ENCODE results near the gene KIAA1671.
"Not testable (repeated sequence)": the region's sequence is repeated elsewhere in the genome, so short reads cannot be mapped to it uniquely, and the experiment has no call there.

The KIAA1671 gene

DNA sequence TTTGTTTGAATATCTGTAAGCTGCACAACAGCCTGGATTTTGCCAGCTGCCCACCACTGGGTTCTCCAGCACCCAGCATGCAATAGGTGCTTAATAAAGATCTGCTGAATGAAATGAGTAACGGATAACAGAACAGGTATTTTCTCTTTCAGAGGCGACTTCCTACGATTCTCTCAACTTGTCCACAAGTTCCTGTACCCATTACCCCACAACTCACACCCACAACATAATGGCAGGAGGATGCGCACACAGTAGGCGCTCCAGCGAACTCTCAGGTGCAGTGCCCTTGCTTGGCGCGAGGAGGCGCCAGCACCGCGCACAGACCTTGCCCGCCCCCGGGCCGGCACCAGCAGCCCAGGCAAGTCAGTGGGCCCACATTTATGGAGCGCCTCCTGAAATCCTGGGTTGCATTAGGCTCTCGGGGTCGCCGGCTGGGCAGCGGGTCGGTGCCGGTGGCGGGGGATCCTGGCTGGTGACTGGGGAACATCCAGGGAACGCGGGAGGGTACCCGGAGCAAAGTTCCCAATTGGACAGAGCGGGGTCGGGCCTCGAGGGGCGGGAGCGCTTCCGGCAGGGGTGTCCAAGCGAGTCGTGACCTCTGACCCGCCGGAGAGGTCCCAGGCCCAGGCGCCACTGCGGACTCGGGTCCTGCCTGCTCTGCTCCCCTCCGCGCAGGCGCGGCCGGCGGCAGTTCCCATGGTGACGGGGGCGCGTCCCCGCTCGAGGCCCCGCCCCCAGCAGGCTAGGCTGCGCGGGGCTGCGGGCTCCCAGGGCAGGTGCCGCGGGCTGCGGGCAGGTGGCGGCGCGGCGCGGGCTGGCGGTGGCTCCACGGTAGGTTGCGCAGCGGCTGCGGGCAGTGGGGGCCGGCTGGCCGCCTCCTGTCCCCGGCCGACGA lies at the start of gene KIAA1671:
Gene KIAA1671, plus strand, starts transcription at position 775 of the 895 bp plus-strand sequence. CDS start 75,284 bp downstream, outside the sequence.
- Mint-ChIP-seq H3K4me1 (ENCODE audit: low read depth) (peaks cover 13% of the 10 kb centered on the region), H3K27ac (peak within 1 kb of the TSS; percentile 56), H3K9me3 (no peaks in the 10 kb centered on the region), H3K36me3 (ENCODE audit: low read depth) (no peaks in the 10 kb centered on the region), H3K27me3 (peaks cover 61% of the 10 kb centered on the region), H3K4me3 (peak within 1 kb of the TSS; percentile 82)
- intact Hi-C loops (cut with micrococcal nuclease), result loop anchor here (1.0 kb wide), 1 partner anchor 96 kb away; no protein-coding TSS in a partner anchor

DNA sequence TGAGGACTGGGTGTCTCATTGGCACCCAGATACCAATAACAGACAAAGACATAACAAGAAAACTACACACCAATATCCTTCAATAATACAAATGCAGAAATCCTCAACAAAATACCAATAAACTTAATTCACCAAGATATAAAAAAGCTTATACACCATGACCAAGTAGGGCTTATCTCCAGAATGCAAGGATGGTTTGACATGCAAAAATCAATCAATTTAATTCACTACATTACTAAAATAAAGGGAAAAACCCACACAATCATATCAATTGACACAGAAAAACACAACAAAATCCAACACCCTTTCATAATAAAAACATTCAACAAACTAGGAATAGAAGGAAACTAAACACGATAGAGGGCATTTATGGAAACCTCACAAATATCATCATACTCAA lies 46.6 kb upstream of the KIAA1671 start:
- Mint-ChIP-seq H3K4me3 (no peak overlapping the region), H3K27me3 (no peaks in the 10 kb centered on the region), H3K4me1 (ENCODE audit: low read depth) (no peaks in the 10 kb centered on the region), H3K36me3 (ENCODE audit: low read depth) (no peaks in the 10 kb centered on the region), H3K27ac (no peak overlapping the region), H3K9me3 (peaks cover 23% of the 10 kb centered on the region)
- intact Hi-C loops (cut with micrococcal nuclease), result no loop called here

DNA sequence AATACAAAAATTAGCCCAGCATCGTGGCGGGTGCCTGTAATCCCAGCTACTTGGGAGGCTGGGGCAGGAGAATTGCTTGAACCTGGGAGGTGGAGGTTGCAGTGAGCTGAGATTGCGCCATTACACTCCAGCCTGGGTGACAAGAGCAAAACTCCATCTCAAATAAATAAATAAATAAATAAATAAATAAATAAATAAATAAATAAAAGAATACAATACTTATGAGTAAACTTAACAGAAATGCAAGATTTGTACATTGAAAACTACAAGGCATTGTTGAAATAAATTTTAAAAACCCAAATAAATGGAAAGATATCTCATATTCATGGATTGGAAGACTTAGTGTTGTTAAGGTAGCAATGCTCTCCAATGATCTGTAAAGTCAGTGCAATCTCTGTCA lies 45.4 kb upstream of the KIAA1671 start:
- not testable (repeated sequence) for H3K36me3 Mint-ChIP-seq (ENCODE audit: low read depth); H3K27ac Mint-ChIP-seq

DNA sequence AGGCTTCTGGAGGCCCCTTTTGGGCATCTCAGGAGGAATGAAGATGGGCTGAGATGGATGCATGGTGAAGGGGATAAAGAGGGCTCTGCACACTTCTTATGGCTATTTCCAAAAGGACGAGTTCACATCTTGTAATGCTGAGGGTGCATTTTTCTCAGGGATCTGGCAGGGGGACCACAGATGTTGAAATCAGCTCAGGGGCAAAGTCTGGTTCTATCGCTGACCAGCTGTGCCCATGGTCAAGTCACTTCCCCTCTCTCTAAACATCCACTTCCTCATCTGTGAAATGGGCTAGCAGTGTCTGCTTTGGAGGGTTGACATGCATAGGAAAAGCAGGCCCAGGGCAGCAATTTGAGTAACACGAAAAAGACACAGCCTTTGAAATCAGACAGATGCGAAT lies 32.5 kb upstream of the KIAA1671 start:
- Mint-ChIP-seq H3K27me3 (no peaks in the 10 kb centered on the region), H3K9me3 (no peaks in the 10 kb centered on the region), H3K4me3 (no peak overlapping the region), H3K27ac (no peak overlapping the region), H3K36me3 (ENCODE audit: low read depth) (no peaks in the 10 kb centered on the region), H3K4me1 (ENCODE audit: low read depth) (no peaks in the 10 kb centered on the region)
- intact Hi-C loops (cut with micrococcal nuclease), result no loop called here

More for the DNA sequence above, 45.4 kb upstream of the KIAA1671 start:
- H3K27me3 Mint-ChIP-seq; H3K4me3 Mint-ChIP-seq; intact Hi-C loops (cut with micrococcal nuclease); H3K4me1 Mint-ChIP-seq (ENCODE audit: low read depth): not testable (repeated sequence)
- H3K9me3 Mint-ChIP-seq, result peaks cover 23% of the 10 kb centered on the region

DNA sequence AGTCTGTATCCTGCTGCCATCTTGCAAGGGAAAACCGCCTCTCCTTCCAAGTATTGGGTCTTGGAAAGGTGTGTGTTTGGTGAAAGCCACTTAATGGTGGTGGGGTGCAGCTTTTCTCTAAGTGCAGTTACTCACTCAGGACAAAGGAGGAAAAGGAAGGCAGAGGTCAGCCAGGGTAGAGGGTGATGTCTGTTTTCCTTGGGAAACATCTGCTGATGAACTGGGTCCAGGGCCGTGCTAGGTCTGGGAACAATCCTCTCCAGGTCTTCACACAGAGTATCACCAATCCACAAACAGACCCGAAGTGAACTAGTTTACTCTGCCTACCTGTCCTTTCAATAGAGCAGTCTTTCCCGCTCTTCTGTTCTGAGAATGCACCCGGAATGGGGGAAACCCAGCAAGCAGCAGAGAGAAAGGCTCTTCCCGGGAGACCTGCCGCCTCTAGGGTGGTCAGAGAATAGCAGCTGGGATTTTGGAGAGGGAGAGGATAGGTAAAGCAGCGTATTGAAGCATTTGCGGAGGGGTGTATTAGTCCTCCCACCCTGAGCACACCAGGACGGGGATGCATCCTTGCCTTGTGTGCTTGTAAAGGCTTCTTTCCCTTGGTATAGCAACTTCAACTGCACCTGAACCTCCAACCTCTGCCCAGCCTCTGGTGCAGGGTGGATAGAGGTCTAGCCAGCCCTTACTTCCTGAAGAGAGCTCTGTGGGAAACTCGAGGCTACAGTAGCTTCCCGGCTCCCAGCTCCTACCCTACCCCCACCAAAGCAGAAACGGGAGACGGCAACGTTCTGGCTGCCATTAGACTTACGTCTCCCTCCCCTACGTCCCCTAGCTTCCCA lies 26.7 kb upstream of the KIAA1671 start:
- H3K27me3 Mint-ChIP-seq, result peaks cover 9% of the 10 kb centered on the region
- H3K9me3 Mint-ChIP-seq, result no peaks in the 10 kb centered on the region
- no peak overlapping the region for H3K4me3 Mint-ChIP-seq
- intact Hi-C loops (cut with micrococcal nuclease), result no loop called here
- H3K27ac Mint-ChIP-seq, result no peak overlapping the region
- H3K36me3 Mint-ChIP-seq (ENCODE audit: low read depth), result no peaks in the 10 kb centered on the region
- H3K4me1 Mint-ChIP-seq (ENCODE audit: low read depth), result no peaks in the 10 kb centered on the region

DNA sequence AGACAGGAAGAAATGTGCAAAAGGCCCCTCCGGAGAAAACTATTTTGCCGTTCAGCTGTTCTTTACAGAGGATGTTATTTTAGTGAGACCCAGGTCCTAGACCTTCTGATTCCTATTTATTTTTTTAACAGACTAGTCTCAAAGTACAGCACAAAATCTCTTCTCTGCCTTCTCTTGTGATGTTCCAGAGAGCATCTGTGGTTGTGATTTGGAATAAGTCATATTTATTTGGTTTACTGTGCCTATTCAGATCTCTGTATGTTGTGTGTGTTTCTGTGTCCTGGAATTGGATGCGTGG lies 26.1 kb upstream of the KIAA1671 start:
- Mint-ChIP-seq H3K27ac (no peak overlapping the region), H3K4me1 (ENCODE audit: low read depth) (no peaks in the 10 kb centered on the region), H3K36me3 (ENCODE audit: low read depth) (no peaks in the 10 kb centered on the region), H3K27me3 (peaks cover 11% of the 10 kb centered on the region), H3K9me3 (no peaks in the 10 kb centered on the region), H3K4me3 (no peak overlapping the region)
- intact Hi-C loops (cut with micrococcal nuclease), result no loop called here

DNA sequence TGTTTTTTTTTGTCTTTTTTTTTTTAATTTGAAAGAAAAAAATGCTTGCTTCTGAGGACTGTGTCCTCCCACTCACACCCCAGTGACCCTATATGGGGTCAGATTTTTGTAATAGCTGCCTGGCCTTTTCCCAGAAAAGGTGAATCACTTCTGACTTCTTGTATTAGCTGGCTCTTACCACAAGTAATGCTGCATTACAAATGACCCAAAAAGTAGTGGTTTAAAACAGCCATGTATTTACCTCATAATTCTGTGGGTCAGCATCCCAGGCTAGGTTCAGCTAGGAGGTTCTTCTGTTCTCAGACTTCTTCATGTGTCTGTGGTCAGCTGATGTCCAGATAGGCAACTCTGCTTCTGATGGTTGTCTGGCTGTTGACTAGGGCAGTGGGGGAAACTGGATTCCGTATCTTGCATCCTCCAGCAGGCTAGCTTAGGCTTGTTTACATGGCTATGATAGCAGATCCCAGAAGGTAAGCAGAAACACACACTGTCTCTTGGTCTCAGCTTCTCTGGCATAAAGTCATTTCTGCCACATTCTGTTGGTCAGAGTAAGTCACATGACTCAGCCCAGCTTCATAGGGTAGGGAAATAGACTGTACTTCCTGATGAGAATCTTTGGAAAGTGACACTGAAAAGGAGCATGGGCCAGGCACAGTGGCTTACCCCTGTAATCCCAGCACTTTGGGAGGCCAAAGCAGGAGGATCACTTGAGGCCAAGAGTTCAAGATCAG lies 25.5 kb upstream of the KIAA1671 start:
- Mint-ChIP-seq H3K27me3 (peaks cover 11% of the 10 kb centered on the region), H3K36me3 (ENCODE audit: low read depth) (no peaks in the 10 kb centered on the region), H3K4me3 (no peak overlapping the region), H3K4me1 (ENCODE audit: low read depth) (no peaks in the 10 kb centered on the region), H3K27ac (no peak overlapping the region), H3K9me3 (no peaks in the 10 kb centered on the region)
- intact Hi-C loops (cut with micrococcal nuclease), result no loop called here

DNA sequence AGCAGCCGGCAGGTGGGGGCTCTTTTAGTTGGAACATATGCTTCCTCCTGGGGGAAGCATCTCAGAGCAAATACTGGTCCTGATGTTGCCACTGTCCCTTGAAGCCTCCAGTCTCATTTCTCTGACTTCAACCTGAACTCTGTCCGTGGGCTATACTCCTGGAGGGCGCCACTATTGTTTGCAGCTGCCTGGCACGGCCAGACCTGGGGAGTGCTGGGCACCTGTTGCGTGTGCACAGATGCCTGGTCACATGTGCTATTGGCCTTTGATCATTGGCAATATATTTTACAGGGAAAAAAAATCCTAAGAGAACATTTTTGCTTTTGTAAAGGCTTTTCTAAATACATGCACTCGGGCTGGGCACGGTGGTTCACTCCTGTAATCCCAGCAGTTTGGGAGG lies 24.2 kb upstream of the KIAA1671 start:
- no peak overlapping the region for H3K4me3 Mint-ChIP-seq
- H3K27me3 Mint-ChIP-seq, result peaks cover 11% of the 10 kb centered on the region
- intact Hi-C loops (cut with micrococcal nuclease), result no loop called here
- H3K9me3 Mint-ChIP-seq, result no peaks in the 10 kb centered on the region
- no peaks in the 10 kb centered on the region for H3K4me1 Mint-ChIP-seq (ENCODE audit: low read depth)
- no peaks in the 10 kb centered on the region for H3K36me3 Mint-ChIP-seq (ENCODE audit: low read depth)
- H3K27ac Mint-ChIP-seq, result no peak overlapping the region

DNA sequence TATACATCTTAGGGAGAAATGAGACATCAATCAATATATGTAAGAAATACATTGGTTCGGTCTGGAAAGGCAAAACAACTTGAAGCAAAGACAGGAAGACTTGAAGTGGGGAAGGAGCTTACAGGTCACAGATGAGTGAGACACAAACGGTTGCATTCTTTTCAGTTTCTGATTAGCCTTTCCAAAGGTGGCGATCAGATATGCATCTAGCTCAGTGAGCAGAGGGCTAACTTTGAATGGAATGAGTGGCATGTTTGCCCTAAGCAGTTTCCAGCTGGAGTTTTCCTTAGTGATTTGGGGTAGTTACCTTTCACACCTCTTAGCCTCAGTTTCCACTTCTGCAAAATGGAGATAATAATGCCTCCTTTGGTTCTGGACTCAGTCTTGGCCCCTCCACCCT lies 21.8 kb upstream of the KIAA1671 start:
- peaks cover 11% of the 10 kb centered on the region for H3K27me3 Mint-ChIP-seq
- no peak overlapping the region for H3K27ac Mint-ChIP-seq
- H3K4me3 Mint-ChIP-seq, result no peak overlapping the region
- H3K9me3 Mint-ChIP-seq, result no peaks in the 10 kb centered on the region
- H3K36me3 Mint-ChIP-seq (ENCODE audit: low read depth), result no peaks in the 10 kb centered on the region
- H3K4me1 Mint-ChIP-seq (ENCODE audit: low read depth), result no peaks in the 10 kb centered on the region
- intact Hi-C loops (cut with micrococcal nuclease), result no loop called here

DNA sequence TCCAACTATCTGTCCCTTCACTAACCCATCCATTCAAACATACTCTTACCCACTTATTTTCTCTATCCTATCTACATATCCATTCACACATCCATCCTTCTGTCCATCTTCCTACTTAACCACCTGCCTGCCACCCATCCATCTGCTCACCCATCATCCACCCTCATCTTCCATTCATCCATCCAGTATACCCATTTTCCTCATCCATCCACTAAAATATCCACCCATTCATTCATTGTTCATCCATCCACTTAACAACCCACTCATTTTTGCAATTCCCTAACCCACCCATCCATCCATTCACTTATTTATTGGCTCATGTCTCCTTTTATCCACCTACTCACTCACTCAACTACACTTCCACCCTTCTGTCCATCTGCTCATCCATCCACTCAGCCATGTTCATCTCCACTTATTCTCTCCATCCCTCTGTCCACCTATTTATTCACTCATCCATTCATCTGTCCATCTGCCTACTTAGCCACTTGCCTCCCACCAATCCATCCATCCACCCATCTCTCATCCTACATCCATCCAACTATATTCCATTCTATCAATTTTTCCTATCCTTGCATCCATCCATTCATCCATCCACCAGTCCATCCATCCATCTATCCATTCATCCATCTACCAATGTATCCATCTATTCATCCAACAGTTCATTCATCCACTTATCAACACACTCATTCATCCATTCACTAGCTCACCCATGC lies 16.6 kb upstream of the KIAA1671 start:
- no peaks in the 10 kb centered on the region for H3K4me1 Mint-ChIP-seq (ENCODE audit: low read depth)
- intact Hi-C loops (cut with micrococcal nuclease), result no loop called here
- no peak overlapping the region for H3K27ac Mint-ChIP-seq
- no peak overlapping the region for H3K4me3 Mint-ChIP-seq
- H3K27me3 Mint-ChIP-seq, result peaks cover 1% of the 10 kb centered on the region
- no peaks in the 10 kb centered on the region for H3K9me3 Mint-ChIP-seq
- H3K36me3 Mint-ChIP-seq (ENCODE audit: low read depth), result no peaks in the 10 kb centered on the region

DNA sequence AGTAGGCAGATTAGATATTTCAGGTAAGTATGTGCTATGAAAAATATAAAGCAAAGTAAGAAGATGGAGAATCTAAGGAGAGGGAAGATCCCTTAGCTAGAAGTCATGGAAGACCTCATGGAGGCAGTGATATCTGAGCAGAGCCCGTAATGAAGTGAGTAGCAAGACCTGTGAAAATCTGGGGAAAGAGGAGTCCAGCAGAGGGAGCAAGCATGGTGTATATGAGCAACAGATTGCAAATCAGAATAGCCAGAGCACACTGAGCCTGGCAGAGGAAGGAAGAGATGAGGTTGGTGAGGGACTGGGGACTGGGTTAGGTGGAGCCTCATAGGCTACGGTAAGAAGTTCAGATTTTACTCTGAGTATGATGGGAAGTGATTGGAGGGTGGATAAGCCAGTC lies 15.4 kb upstream of the KIAA1671 start:
- Mint-ChIP-seq H3K27ac (no peak overlapping the region), H3K4me3 (no peak overlapping the region), H3K9me3 (no peaks in the 10 kb centered on the region), H3K36me3 (ENCODE audit: low read depth) (no peaks in the 10 kb centered on the region), H3K27me3 (no peaks in the 10 kb centered on the region), H3K4me1 (ENCODE audit: low read depth) (no peaks in the 10 kb centered on the region)
- intact Hi-C loops (cut with micrococcal nuclease), result no loop called here

DNA sequence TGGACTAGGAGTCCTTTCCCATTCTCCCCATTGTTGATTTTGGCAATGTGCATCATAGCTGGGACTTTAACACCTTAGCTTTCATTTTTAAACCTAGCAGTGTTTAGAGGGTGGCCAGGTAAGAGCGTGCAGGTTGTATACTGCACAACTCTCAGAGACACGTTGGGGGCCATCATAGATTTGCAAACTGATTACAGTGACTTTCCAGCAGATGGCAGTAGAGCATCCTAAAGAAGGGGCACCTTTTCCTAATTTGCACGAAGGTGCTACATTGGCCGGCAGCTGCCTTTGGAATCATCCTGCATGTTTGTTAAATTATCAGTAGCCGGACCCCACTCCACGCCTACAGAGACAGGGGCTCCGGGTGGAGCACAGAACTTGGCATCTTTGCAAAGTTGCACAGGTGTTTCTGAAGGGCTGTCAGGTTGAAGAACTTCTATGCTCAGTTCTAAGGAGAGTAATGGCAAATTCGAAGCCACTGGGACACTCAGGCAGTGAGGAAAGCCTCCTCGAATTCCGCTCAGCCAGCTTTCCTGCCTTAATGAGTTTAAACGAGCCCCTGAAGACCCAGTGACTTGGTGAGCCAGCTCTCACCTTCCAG lies 13.7 kb upstream of the KIAA1671 start:
- intact Hi-C loops (cut with micrococcal nuclease), result loop anchor here (2.0 kb wide), 1 partner anchor 110 kb away; no protein-coding TSS in a partner anchor
- Mint-ChIP-seq H3K4me3 (no peak overlapping the region), H3K4me1 (ENCODE audit: low read depth) (no peaks in the 10 kb centered on the region), H3K27ac (no peak overlapping the region), H3K36me3 (ENCODE audit: low read depth) (no peaks in the 10 kb centered on the region), H3K9me3 (no peaks in the 10 kb centered on the region), H3K27me3 (no peaks in the 10 kb centered on the region)

DNA sequence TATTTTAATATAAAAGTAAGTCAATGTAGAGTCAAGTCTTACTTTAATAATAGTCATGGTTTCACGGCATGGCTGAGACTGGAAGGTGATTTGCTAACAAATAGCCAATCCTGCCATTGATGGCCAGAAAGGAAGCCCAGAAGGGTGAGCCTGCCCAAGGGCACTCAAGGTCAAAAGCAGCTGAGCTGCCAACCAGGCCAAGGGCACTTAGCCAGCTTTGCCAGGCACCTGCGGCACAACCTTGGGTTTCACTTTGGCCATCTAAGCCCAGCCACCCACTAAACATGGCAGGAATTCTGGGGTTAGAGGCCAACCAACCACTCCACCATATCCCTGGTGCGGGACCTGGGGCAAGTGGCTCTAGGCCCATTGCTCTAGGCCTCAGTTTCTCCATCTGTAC lies 10.2 kb upstream of the KIAA1671 start:
- Mint-ChIP-seq H3K27me3 (peaks cover 1% of the 10 kb centered on the region), H3K27ac (no peak overlapping the region)
- intact Hi-C loops (cut with micrococcal nuclease), result no loop called here

More for the DNA sequence above, 10.2 kb upstream of the KIAA1671 start:
- Mint-ChIP-seq H3K4me3 (no peak overlapping the region), H3K36me3 (ENCODE audit: low read depth) (no peaks in the 10 kb centered on the region), H3K4me1 (ENCODE audit: low read depth) (peaks cover 6% of the 10 kb centered on the region), H3K9me3 (no peaks in the 10 kb centered on the region)

All from dendritic cell treated with granulocyte-macrophage colony-stimulating factor and Interleukin-4, amounts not matched to agents 40 ng/mL and 50 ng/mL, for 4 days (primary cell).